Neural progenitor cell (in vitro differentiated cells): ENCODE measurements around the gene ADAM22. TPM values are rescaled to one million over a fixed set of nuclear protein-coding genes. Genes with fewer than 3 reads are reported as not detected.

ENCODE experiments used
- DNase-seq: peaks from one replicate; pipeline ENCODE4 v3.0.0-alpha.2; 2016; ENCODE audit warnings: low spot score
- H2AFZ ChIP-seq: fragments of 200-600 bp; sonication (generic); replicated peaks from 2 replicates; pipeline ENCODE4 v1.6.1; 2016; ENCODE audit warnings: antibody characterized with exemption
- H3F3A ChIP-seq: fragments of 200-600 bp; sonication (generic); 2 replicates; pipeline ENCODE4 v1.6.1; 2016; ENCODE audit warnings: antibody characterized with exemption, low read depth
- H3K27ac ChIP-seq: fragments of 200-600 bp; sonication (generic); 2 replicates; pipeline ENCODE4 v1.5.1; 2016; ENCODE audit warnings: mild to moderate bottlenecking
- H3K27me3 ChIP-seq: fragments of 200-600 bp; sonication (generic); 2 replicates; pipeline ENCODE4 v1.6.1; 2016; ENCODE audit warnings: mild to moderate bottlenecking, moderate library complexity
- H3K36me3 ChIP-seq: fragments of 200-600 bp; sonication (generic); 2 replicates; pipeline ENCODE4 v1.5.1; 2016
- H3K4me1 ChIP-seq: fragments of 200-600 bp; sonication (generic); 2 replicates; pipeline ENCODE4 v1.6.1; 2016; ENCODE audit warnings: mixed run types
- H3K4me2 ChIP-seq: fragments of 200-600 bp; sonication (generic); 2 replicates; pipeline ENCODE4 v1.6.1; 2016
- H3K4me3 ChIP-seq: fragments of 200-600 bp; sonication (generic); 2 replicates; pipeline ENCODE4 v1.5.1; 2016
- H3K79me2 ChIP-seq: fragments of 200-600 bp; sonication (generic); 2 replicates; pipeline ENCODE4 v1.6.1; 2016; ENCODE audit warnings: low read depth
- H3K9ac ChIP-seq: fragments of 200-600 bp; sonication (generic); 2 replicates; pipeline ENCODE4 v1.6.1; 2016
- H3K9me3 ChIP-seq: fragments of 200-600 bp; sonication (generic); 2 replicates; pipeline ENCODE4 v1.5.1; 2016; ENCODE audit warnings: low read depth
- H4K20me1 ChIP-seq: fragments of 200-600 bp; sonication (generic); 2 replicates; pipeline ENCODE4 v1.6.1; 2016; ENCODE audit warnings: low read depth
- H3K27ac Mint-ChIP-seq: 3 replicates; pipeline ENCODE4 v1.8.0; 2021; ENCODE audit warnings: mixed read lengths
- H3K27me3 Mint-ChIP-seq: 2 replicates; pipeline ENCODE4 v1.8.0; 2022; ENCODE audit warnings: low read depth, mild to moderate bottlenecking, inconsistent platforms, moderate library complexity, mixed read lengths; ENCODE audit not compliant: insufficient read depth
- H3K36me3 Mint-ChIP-seq: 3 replicates; pipeline ENCODE4 v1.8.0; 2021; ENCODE audit warnings: mixed read lengths
- H3K4me1 Mint-ChIP-seq: 3 replicates; pipeline ENCODE4 v1.8.0; 2021; ENCODE audit warnings: mixed read lengths
- H3K4me3 Mint-ChIP-seq: 3 replicates; pipeline ENCODE4 v1.8.0; 2021; ENCODE audit warnings: mild to moderate bottlenecking, moderate library complexity, mixed read lengths
- H3K9me3 Mint-ChIP-seq: 3 replicates; pipeline ENCODE4 v1.8.0; 2020; ENCODE audit warnings: mixed read lengths
- CTCF ChIP-seq: fragments of 200-600 bp; sonication (generic); IDR thresholded peaks from 2 replicates; pipeline ENCODE4 v1.5.1; 2017; ENCODE audit warnings: antibody characterized with exemption, mild to moderate bottlenecking
- EZH2 ChIP-seq: fragments of 200-600 bp; sonication (generic); IDR thresholded peaks from 2 replicates; pipeline ENCODE4 v1.6.1; 2017; ENCODE audit warnings: antibody characterized with exemption, mild to moderate bottlenecking, moderate library complexity
- EZH2phosphoT487 ChIP-seq: fragments of 200-600 bp; sonication (generic); IDR thresholded peaks from 2 replicates; pipeline ENCODE4 v1.6.1; 2017; ENCODE audit warnings: antibody characterized with exemption
- total RNA-seq: library from RNA; depleted of rRNA; stranded (reverse); fragments of >200 nt; gene quantifications from 2 replicates; pipeline ENCODE4 v1.2.3, GENCODE V29; 2015; ENCODE audit warnings: low replicate concordance

Gene ADAM22
- total RNA-seq, 1 donor from 2014 or later: 13.7 TPM

GRCh38 chr7:88206254-88206653 lies 272.2 kb downstream of the ADAM22 start:
- no peak overlapping the region for H3K4me3 ChIP-seq
- no peak for DNase-seq
- H3K27ac ChIP-seq: no peak overlapping the region
- H3K27me3 Mint-ChIP-seq: no peaks in the 10 kb centered on the region
- H3K4me1 Mint-ChIP-seq: peaks cover 3% of the 10 kb centered on the region
- no peak overlapping the region for H3K27ac Mint-ChIP-seq
- H3K27me3 ChIP-seq: no peaks in the 10 kb centered on the region
- H4K20me1 ChIP-seq: no peaks in the 10 kb centered on the region
- no peak for TF ChIP-seq CTCF
- TF ChIP-seq EZH2: no peak
- no peak for TF ChIP-seq EZH2phosphoT487
- H3K9ac ChIP-seq: no peak overlapping the region
- peaks cover 13% of the 10 kb centered on the region for H3K4me1 ChIP-seq
- H3F3A ChIP-seq: peaks cover 13% of the 10 kb centered on the region
- H3K36me3 Mint-ChIP-seq: peaks cover 45% of the 10 kb centered on the region
- H3K9me3 Mint-ChIP-seq: no peaks in the 10 kb centered on the region
- H2AFZ ChIP-seq: no peak overlapping the region
- no peaks in the 10 kb centered on the region for H3K9me3 ChIP-seq
- no peak overlapping the region for H3K4me3 Mint-ChIP-seq
- H3K79me2 ChIP-seq: no peaks in the 10 kb centered on the region
- peaks cover 19% of the 10 kb centered on the region for H3K36me3 ChIP-seq
- H3K4me2 ChIP-seq: no peak overlapping the region

- Histone ChIP-seq H3K9me3 (no peaks in the 10 kb centered on the region), H2AFZ (no peak overlapping the region), H3K4me2 (no peak overlapping the region), H3K27ac (no peak overlapping the region), H3K79me2 (no peaks in the 10 kb centered on the region), H3K27me3 (no peaks in the 10 kb centered on the region), H3K36me3 (peaks cover 19% of the 10 kb centered on the region), H3F3A (no peaks in the 10 kb centered on the region), H3K9ac (no peak overlapping the region), H4K20me1 (no peaks in the 10 kb centered on the region), H3K4me1 (no peaks in the 10 kb centered on the region), H3K4me3 (no peak overlapping the region)
- no peak overlapping the region for H3K4me3 Mint-ChIP-seq
- H3K27ac Mint-ChIP-seq: no peak overlapping the region
- no peaks in the 10 kb centered on the region for H3K9me3 Mint-ChIP-seq
- H3K27me3 Mint-ChIP-seq: no peaks in the 10 kb centered on the region
- no peak for DNase-seq
- TF ChIP-seq EZH2phosphoT487 (no peak), CTCF (no peak), EZH2 (no peak)
- no peaks in the 10 kb centered on the region for H3K4me1 Mint-ChIP-seq
- peaks cover 47% of the 10 kb centered on the region for H3K36me3 Mint-ChIP-seq
Measured at GRCh38 chr7:88208521-88208920, 274.5 kb downstream of the ADAM22 start.

GRCh38 chr7:88212918-88213317 lies 278.9 kb downstream of the ADAM22 start:
- H3K4me1 Mint-ChIP-seq: peaks cover 1% of the 10 kb centered on the region
- no peaks in the 10 kb centered on the region for H3K9me3 Mint-ChIP-seq
- H3K79me2 ChIP-seq: peaks cover 18% of the 10 kb centered on the region
- peaks cover 3% of the 10 kb centered on the region for H3K4me1 ChIP-seq
- no peak overlapping the region for H3K4me3 ChIP-seq
- H3F3A ChIP-seq: no peaks in the 10 kb centered on the region
- H4K20me1 ChIP-seq: peaks cover 11% of the 10 kb centered on the region
- no peaks in the 10 kb centered on the region for H3K27me3 Mint-ChIP-seq
- H3K36me3 Mint-ChIP-seq: peaks cover 30% of the 10 kb centered on the region
- no peak overlapping the region for H3K27ac ChIP-seq
- DNase-seq: no peak
- H3K27me3 ChIP-seq: no peaks in the 10 kb centered on the region
- no peak overlapping the region for H2AFZ ChIP-seq
- no peak overlapping the region for H3K4me3 Mint-ChIP-seq
- no peak overlapping the region for H3K27ac Mint-ChIP-seq
- H3K9me3 ChIP-seq: no peaks in the 10 kb centered on the region
- no peak for TF ChIP-seq EZH2
- no peak overlapping the region for H3K4me2 ChIP-seq
- no peak overlapping the region for H3K9ac ChIP-seq
- peaks cover 11% of the 10 kb centered on the region for H3K36me3 ChIP-seq

- Histone ChIP-seq H2AFZ (no peak overlapping the region), H3K36me3 (no peaks in the 10 kb centered on the region), H3K4me3 (no peak overlapping the region), H3K27ac (no peak overlapping the region), H3K4me1 (peaks cover 11% of the 10 kb centered on the region), H3F3A (no peaks in the 10 kb centered on the region), H3K79me2 (peaks cover 34% of the 10 kb centered on the region), H3K27me3 (no peaks in the 10 kb centered on the region), H3K9ac (no peak overlapping the region), H3K9me3 (no peaks in the 10 kb centered on the region), H4K20me1 (peaks cover 20% of the 10 kb centered on the region), H3K4me2 (no peak overlapping the region)
- Mint-ChIP-seq H3K9me3 (no peaks in the 10 kb centered on the region), H3K4me1 (peaks cover 13% of the 10 kb centered on the region), H3K27me3 (no peaks in the 10 kb centered on the region), H3K27ac (no peak overlapping the region), H3K4me3 (no peak overlapping the region), H3K36me3 (peaks cover 28% of the 10 kb centered on the region)
- no peak for TF ChIP-seq EZH2
- TF ChIP-seq EZH2phosphoT487: no peak
- no peak for TF ChIP-seq CTCF
- no peak for DNase-seq
Measured at GRCh38 chr7:88214456-88214855, 280.4 kb downstream of the ADAM22 start.
